Gastroesophageal sphincter (tissue), 3 donors: ENCODE data around the gene TRPM6.

Experiments
- POLR2A ChIP-seq, 2 donors: fragments of 450-650 bp; IDR thresholded peaks; one replicate each; pipeline ENCODE4 v1.6.1; 2017; ENCODE audit warnings: antibody characterized with exemption in 2 of 2, mild to moderate bottlenecking in 2 of 2, moderate library complexity in 1 of 2
- TF ChIP-seq, protein P1 (sequence below), 4 experiments: fragments of 200-600 bp in 2 of 4; fragments of 450-650 bp in 2 of 4; sonication (generic) in 1 of 4; IDR thresholded peaks; one replicate each; pipeline ENCODE4 v1.5.1; 2017 to 2019; ENCODE audit warnings: antibody characterized with exemption in 4 of 4, mild to moderate bottlenecking in 2 of 4, moderate library complexity in 2 of 4

DNA sequence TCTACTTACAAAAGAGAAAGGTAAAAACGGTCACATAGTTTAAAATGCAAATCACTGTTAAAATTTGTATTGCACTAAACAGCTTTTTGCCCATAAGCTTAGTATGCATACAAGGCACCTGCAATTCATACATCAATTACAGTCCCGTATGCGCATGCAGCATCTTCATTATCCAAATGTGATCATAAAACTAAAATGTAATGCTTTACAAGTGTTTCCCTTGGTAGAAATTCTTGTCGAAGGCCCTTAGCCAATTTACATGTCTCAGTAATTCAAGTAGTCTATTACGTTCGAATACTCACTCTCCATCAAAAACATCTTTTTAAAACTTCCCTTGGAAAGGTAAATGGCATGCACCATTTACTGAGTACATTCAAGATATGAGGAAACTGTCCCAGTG, 32.6 kb downstream of the TRPM6 start:
- TF ChIP-seq, protein P1, sequence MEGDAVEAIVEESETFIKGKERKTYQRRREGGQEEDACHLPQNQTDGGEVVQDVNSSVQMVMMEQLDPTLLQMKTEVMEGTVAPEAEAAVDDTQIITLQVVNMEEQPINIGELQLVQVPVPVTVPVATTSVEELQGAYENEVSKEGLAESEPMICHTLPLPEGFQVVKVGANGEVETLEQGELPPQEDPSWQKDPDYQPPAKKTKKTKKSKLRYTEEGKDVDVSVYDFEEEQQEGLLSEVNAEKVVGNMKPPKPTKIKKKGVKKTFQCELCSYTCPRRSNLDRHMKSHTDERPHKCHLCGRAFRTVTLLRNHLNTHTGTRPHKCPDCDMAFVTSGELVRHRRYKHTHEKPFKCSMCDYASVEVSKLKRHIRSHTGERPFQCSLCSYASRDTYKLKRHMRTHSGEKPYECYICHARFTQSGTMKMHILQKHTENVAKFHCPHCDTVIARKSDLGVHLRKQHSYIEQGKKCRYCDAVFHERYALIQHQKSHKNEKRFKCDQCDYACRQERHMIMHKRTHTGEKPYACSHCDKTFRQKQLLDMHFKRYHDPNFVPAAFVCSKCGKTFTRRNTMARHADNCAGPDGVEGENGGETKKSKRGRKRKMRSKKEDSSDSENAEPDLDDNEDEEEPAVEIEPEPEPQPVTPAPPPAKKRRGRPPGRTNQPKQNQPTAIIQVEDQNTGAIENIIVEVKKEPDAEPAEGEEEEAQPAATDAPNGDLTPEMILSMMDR (IDR thresholded peaks at IDR 0.05): no peak
- no peak for TF ChIP-seq POLR2A (IDR thresholded peaks at IDR 0.05)
